RWPE1 (cell line): Measurements from ENCODE around the gene IRX4.

Experiments used
- CTCF ChIA-PET: fragments of 350-600 bp; sonication (Branson Sonifier 250); formaldehyde crosslinking; extraction: SDS; loops from one replicate; lab custom pipeline; 2021; lab: Yijun Ruan, JAX
- POLR2A ChIA-PET: fragments of 400-600 bp; formaldehyde crosslinking; extraction: SDS; loops from one replicate; lab custom pipeline; 2020; ENCODE audit warnings: antibody characterized with exemption; ENCODE audit not compliant: low non-redundant PET; lab: Yijun Ruan, JAX
- DNase-seq: peaks from one replicate; pipeline ENCODE4 v3.0.0; 2012; ENCODE audit warnings: low spot score
- H3K27ac ChIP-seq: fragments of 450-650 bp; 2 replicates; pipeline ENCODE4 v1.5.1; 2017
- TF ChIP-seq, protein P1 (sequence below): fragments of 450-650 bp; conservative IDR thresholded peaks from 2 replicates; pipeline ENCODE4 v1.5.1; 2017; ENCODE audit warnings: low read depth, mild to moderate bottlenecking

The IRX4 gene

DNA sequence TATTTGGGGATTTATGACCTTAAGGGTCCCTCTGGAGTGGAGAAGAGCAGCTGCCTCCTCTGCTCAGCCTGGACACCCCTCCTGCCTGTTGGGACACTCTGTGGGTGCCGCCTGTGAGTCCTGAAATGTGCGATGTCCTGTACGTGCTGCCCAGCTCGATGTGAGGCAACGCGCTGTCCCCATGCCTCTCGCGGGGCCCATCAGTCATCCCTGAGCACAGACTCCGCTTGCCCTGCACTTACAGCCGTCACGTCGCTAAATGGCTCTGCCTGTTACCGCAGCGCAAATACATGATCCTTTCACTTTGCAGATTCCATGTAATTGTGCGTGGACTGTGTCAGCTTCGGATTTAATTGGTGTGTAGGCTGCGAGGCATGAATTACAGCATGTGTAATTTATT, 27.1 kb downstream of the IRX4 start:
- ChIA-PET POLR2A (no interaction called here), CTCF (no interaction called here)
- TF ChIP-seq, protein P1, sequence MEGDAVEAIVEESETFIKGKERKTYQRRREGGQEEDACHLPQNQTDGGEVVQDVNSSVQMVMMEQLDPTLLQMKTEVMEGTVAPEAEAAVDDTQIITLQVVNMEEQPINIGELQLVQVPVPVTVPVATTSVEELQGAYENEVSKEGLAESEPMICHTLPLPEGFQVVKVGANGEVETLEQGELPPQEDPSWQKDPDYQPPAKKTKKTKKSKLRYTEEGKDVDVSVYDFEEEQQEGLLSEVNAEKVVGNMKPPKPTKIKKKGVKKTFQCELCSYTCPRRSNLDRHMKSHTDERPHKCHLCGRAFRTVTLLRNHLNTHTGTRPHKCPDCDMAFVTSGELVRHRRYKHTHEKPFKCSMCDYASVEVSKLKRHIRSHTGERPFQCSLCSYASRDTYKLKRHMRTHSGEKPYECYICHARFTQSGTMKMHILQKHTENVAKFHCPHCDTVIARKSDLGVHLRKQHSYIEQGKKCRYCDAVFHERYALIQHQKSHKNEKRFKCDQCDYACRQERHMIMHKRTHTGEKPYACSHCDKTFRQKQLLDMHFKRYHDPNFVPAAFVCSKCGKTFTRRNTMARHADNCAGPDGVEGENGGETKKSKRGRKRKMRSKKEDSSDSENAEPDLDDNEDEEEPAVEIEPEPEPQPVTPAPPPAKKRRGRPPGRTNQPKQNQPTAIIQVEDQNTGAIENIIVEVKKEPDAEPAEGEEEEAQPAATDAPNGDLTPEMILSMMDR: no peak
- no peak for DNase-seq
- H3K27ac ChIP-seq: no peak overlapping the region

DNA sequence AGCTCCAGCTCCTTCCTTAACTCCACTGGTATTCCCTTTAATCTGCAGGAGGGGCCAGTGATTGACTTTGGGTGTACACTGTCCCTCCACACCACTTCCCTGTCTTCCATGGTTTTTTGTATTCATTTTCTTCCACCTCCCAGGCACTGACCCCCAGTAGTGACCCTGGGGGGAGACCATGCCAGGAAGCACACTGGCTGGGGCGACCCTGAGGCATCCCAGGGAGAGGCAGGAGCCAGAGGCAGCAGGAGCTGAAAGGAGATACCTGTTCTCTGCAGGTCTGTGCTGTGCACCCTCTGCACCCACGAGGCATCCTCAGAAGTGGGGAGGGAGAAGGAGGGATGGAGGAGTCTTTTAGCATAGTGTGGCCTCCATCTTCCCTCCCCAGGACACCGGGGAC, 27.6 kb downstream of the IRX4 start:
- ChIA-PET CTCF (no interaction called here), POLR2A (no interaction called here)
- no peak for DNase-seq
- H3K27ac ChIP-seq: no peak overlapping the region
- TF ChIP-seq, protein P1: no peak

DNA sequence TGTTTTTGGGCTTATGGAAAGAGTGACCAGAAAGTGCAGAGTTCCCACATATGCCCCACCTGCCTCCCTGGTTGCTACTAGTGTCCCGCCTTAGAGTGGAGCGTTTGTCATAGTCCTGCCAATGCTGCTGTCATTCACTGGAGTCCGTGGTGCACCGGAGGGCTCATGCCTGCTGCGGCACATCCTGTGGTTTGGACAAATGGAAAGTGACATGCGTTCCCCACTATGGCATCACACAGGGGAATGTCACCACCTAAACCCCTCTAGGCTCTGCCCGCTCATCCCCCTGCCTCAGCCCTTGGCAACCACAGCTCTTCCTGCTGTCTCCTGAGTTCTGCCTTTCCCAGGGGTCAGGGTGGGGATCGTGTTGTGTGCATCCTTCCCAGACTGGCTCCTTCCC, 29.2 kb downstream of the IRX4 start:
- CTCF ChIA-PET: no interaction called here
- H3K27ac ChIP-seq: no peak overlapping the region
- DNase-seq: no peak
- TF ChIP-seq, protein P1: no peak
- POLR2A ChIA-PET: no interaction called here

DNA sequence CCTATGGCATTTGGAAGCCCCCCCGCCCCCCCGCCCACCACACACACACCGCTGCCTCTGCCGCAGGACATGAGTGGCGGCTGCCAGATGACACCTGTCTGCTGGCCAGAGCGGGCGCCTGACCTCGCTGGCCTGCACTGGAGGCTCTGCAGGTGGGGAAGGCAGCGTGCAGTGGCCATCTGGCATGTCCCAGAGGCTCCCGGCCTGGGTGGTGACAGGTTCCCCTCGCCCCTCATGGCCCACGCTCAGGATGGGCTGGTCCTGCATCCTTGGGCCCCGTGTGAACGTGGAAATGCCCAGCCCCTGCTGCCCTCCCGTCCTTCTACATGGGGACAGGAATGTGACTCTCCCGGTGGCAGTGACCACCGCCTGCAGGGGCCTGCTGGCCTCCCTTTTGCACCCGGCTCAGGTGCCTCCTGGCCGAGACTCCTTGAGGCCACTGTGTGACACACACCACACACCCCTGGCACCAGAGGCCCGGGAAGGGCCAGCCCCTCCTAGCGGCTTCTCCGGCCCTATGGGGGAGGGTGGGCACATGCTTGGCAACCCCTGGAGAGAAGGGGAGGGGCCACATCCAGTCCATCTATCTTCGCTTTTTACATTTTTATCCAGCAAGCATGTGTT, 30.3 kb downstream of the IRX4 start:
- ChIA-PET CTCF (interaction anchor here (1.1 kb wide), 1 partner anchor 252 kb away, joined by 4 read pairs; no protein-coding TSS in a partner anchor), POLR2A (no interaction called here)
- TF ChIP-seq, protein P1: no peak

DNA sequence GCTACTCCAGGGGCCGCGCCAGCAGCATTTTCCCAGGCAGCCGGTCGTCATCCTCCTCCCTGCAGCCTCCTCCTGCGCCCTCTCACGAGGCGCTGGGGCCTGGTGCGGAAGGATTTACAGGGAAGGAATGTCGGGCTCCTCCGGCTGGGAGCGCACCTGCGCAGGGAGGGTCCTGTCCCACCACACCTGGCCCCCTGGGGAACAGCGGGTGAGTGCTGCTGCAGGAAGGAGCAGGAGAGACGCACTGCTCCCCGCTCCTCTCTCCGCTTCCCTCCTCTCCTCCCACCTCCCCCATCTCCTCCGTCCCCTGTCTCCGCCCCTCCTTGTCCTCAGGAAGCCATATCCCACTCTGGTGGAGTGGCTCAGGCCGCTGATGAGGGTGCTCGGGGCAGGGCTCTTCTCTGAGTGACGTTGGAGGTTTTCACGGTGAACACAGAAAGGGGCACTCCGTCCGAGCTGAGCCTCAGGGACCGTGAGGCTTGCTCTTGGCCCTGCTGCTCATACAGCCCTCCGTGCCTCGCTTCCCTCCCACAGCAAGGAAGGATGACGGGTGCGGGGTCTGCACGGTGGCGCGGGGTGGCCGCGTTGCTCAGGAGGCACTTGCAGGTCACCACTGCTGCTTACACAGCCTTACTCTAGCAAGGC, 31.3 kb downstream of the IRX4 start:
- TF ChIP-seq, protein P1: no peak
- CTCF ChIA-PET: no interaction called here
- DNase-seq: no peak
- no peak overlapping the region for H3K27ac ChIP-seq
- POLR2A ChIA-PET: no interaction called here

More for the DNA sequence above, 30.3 kb downstream of the IRX4 start:
- no peak overlapping the region for H3K27ac ChIP-seq
- DNase-seq: no peak

DNA sequence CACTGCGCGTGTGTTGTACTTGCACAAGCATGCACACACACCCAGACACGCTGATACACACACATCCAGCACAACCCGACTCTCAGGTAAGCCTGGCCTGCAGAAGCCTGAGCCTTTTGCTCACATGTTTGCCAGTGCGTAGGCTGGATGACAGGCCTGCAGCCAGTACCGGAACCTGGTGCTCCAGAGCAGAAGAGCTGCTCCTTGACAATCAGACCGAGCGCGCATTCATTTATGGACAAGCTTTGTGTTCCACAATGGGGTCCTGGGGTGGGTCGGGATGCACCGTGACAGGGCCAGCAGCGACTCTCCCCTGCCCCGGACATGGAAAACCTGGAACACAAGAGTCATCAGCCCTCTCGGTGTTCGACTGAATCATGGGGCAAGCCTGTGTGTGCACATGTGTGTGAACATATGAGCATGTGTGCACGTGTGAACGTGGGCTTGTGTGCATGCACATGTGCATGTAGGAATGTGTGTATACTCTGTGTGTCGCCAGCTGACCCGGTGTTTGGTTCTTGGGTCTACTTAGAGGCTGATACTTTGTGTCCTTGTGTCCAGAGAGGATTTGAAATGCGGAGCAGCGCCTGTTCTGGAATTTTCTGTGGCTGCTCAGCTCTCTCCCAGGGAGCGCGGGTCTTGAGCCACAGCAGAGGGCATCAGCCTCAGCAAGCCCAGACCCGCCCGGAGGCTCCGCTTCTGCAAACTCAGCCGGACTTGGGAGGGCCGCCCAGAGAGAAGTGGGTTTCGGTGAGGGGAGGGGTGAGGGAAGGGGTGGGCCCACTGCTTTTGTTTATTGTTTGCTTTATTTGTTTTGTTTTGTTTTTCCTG, 32.2 kb downstream of the IRX4 start:
- no peak overlapping the region for H3K27ac ChIP-seq
- peak; percentile 19 for DNase-seq
- POLR2A ChIA-PET: no interaction called here
- TF ChIP-seq, protein P1: no peak
- CTCF ChIA-PET: no interaction called here
